DMS153 (cell line): ENCODE data around the gene WNT10A.

Experiments
- DNase-seq: peaks from one replicate; lab custom pipeline; 2025; lab: John Stamatoyannopoulos, UW

Gene WNT10A

DNA sequence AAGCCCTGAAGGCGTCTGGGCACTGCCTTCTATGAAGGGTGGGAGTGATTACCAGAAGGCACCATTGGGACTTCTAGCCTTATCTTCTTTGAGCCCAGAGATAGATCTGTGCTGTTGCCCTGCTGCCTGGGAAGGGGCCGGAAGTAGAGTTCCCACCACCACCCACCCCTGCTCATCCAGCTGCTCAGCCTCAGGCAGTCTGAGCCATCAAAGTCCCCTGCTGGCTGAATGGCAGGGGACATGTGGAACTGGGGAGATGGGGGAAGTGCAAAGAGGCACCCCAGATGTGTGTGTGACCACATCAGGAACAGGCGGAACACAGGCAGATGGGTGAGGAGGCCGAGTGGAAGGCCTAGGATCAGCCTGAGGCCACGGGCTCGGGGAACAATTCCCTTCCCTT is 3.3 kb upstream of the WNT10A start:
- DNase-seq, result no peak

DNA sequence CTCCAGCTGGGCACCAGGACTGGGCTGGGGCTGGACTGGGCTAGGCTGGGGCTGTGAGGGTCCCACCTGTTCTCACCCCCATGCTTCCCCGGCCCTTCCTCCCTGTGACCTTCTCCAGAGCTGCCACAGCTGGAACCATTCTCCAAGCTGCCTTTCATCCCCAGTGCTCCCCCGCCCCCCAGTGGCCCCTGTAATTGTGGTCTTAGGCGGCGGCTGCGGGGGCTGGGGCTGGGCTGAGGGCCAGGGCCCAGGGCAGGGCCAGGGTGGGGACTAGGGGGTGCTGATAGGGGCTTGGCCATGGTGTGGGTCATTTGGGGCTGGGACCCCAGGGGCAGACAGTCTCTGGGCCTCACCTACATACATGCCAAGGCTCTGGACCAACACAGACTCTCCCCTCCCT is 2.8 kb upstream of the WNT10A start:
- no peak for DNase-seq

DNA sequence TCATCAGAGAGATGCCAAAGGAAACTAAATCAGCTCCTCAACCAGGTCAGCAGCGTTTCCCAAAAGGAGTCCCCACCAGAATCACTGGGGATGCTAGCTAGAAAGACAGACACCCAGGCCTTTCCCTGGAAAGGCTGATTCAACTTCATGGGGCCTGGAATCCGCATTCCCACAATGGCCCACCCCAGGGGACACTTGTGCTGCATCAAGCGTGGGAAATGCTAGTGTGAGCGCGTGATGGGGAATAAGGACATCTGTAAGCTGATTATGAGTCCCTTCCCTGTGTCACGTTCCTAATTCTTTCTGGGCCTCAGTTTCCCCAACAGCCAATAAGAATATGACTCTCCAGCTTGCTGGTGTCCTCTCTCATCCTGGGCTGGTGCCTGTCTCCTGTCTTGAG is 2.2 kb upstream of the WNT10A start:
- no peak for DNase-seq

DNA sequence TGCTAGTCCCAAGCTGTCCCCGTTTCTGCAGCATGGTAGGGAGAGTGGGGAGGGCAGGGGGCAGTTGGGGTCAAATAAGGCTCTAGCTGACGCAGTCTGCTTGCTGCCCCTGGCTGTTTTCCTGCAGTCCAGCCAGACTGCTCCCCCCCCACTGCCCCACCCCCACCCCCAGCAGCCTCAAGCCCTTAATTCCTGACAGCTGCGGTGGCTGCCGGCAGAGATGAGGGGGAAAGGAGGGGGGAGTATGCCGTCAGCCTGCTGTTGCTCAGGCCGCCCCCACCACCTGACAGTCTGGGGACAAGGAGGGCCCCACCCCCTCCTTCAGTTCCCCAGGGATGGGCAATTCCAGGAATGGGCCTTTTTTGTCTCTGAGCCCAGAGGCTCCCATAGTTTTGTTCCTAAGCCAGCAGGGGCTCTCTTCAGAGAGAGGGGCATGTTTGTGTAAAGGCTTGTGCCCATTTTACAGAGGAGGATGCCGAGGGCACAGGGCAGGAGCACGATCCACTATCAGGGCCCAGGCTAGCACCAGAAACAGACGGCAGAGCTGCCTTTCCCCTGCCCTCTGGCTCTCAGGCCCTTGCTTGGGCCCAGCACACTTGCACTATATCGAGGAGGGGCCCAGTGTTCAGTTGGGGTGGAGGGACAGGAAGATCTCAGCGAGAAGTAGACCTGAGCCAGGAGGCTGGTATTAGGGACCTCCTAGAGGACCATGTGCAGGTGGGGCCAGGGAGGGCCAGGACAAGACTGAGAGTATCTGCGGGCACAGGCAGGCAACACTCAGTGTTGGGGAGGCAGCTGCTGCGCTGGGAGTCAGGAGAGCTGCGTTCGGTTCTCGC is 1.5 kb upstream of the WNT10A start:
- no peak for DNase-seq

DNA sequence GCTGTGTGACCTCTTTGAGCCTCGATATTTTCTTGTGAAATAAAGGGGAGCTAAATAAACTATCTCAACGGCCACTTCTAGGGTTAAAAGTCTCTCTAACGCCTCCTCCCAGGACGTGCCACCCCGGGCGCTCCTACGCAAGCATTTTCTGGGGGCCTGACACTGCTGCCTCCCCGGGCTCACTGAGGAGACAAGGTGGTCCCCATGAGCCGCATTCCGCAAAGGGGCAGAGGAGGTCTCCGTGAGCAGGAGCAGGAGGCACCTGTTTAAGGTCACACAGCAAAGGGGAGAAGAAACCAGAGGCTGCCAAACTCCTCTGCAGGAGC is 913 bp upstream of the WNT10A start:
- DNase-seq, result no peak

DNA sequence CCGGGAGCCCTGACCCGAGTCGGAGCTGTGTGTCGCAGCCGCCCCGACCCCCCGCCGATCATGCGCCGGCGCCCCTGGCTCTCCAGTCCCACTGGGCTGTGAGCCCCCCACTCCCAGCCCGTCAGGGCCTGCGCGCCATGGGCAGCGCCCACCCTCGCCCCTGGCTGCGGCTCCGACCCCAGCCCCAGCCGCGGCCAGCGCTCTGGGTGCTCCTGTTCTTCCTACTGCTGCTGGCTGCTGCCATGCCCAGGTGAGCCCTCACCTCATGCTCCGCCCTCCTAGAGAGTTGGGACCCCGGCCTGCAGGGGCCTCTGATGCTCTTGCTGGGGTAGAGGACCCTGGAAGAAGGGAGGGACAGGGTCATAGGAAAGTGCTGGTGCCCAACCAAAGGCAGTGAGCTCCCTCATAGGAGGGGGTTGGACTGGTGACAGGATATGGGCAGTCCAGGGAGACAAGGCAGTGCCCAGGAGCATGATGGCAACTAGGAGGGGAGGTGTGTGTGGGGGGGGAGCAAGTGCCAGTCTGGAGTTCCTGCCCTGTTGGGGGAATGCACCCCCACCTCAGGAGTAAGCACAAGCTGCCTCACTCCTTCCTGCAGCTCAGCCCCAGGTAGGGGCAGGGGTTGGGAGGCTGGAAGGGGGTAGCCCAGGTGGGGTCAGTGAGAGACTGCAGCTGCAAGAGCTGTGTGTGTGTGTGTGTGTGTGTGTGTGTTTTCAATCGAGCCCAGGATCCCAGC is 375 bp downstream of the WNT10A start:
- no peak for DNase-seq

DNA sequence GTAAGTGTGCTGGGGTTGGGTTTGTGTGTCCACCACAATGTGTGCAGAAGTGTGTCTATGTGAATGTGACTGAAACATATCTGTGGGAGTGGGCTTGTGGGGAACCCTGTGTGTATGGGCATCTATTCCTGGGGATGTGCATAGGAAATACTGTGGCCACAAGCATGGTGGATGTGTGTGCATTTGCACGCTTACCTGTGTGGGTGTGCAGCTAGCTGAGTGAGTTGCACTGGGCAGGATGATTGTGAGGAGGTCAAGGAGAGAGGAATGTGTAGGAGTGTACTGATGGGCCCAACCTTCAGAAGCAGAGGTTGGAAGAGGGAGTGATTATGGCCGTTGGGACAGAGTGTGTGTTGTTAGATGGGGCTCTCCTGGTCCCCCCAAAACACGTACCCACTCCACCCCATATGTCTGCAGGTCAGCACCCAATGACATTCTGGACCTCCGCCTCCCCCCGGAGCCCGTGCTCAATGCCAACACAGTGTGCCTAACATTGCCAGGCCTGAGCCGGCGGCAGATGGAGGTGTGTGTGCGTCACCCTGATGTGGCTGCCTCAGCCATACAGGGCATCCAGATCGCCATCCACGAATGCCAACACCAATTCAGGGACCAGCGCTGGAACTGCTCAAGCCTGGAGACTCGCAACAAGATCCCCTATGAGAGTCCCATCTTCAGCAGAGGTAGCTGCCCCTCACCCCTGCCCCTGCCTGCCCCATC is 1.2 kb downstream of the WNT10A start:
- no peak for DNase-seq

DNA sequence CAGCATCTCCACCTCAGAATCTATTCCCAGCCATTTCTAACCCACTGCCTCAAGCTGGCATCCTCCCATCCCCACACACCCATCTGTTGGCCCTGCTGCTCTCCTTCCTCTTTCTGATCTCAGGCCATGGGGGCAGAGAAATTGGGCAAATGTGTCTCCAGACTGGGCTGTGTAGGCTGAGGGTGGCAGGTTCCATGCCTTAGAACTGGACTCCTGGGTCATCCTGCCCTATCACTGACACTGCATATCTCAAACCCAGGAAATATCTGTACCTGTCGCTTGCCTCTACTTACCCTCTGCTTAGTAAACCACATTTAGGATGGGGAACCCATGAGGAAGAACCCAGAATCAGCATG is 1.8 kb downstream of the WNT10A start:
- no peak for DNase-seq

DNA sequence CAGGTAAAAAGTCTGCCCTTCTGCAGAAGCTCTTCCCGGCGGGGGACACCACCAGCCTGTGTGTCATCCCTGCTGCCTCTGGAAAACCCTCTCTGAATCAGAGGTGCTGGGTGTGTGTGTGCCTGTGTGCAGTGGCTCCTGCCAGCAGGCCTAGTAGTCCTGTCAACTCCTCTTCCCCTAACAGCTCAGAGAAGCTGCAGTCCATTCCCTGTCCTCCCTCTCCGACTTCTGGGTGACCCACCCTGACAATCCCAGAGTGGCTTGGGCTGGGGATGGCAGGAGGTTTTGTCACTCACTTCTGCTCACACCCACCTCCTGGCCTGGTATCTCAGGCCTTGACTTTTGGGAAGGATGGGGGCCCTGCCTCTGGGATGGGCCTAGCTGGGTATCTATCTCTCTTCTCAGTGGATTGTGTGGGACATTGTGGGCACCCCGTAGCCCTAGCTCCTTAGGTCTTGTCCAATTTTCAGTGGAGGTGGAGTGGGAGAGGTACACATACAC is 2.3 kb downstream of the WNT10A start:
- DNase-seq, result no peak

DNA sequence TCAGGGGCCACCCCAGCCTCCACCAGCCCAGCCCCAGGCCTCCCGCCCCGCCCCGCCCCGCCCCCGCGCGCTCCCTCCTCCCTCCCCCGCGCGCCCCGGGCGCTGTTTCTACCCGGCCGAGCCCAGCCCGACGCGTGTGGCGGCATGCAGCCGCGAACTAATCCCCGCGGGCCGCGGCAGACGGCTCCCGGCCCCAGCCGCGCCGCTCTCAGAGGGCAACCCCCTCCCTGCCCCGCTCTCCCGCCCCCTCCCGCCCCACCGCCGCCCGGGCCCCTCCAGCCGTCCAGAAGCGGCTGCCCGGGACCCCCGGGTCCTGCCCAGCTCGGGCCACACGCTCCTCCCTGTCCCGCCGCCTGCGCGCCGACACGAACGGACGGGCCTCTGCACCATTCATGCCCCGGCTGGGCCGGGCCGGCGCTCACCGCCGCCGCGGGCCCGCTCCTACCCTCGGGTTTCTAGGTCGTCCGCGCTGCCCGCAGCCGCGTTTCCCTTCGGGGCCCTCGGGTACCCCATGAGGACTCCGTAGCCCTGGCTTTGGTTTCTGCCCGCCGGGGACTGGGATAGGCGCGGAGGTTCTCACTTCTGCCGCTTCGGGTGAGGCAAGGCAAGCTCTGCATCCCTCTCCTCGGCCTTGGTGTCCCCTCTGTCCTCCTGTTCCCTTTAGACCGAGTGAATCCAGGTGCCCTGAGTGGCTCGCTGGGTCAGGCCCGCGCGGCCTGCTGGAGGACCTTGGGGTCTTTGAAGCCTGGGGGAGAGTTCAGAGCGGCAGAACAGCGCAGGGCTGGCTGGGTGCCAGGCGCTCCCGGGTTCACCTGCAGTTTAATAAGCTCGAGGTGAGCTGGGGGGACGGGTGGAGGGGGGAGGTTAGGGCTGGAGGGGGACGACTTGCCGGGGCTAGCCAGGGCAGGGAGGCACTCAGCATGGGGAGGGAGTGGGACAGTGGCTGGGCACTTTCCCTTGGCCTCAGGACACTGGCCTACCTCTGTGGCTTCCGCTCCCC is 3.1 kb downstream of the WNT10A start:
- DNase-seq, result no peak

DNA sequence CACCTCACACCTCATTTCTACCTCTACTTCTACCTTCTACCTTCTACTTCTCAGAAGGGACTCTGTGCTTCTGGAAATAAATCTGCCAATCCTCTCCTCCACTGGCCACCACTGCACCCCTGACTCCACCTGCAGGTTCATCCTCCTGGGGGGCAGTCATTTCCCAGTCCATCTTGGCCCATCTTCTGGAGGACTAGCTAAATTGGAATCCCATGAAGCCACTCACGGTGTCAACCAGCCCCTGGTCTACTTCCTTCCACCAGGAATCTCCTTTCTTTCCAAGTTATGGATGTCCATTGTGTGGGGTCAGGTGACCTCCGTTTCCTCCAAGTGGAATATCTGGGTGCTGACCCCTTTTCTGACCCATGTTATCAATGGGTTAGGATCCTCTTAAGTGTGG is 3.9 kb downstream of the WNT10A start:
- DNase-seq, result no peak

DNA sequence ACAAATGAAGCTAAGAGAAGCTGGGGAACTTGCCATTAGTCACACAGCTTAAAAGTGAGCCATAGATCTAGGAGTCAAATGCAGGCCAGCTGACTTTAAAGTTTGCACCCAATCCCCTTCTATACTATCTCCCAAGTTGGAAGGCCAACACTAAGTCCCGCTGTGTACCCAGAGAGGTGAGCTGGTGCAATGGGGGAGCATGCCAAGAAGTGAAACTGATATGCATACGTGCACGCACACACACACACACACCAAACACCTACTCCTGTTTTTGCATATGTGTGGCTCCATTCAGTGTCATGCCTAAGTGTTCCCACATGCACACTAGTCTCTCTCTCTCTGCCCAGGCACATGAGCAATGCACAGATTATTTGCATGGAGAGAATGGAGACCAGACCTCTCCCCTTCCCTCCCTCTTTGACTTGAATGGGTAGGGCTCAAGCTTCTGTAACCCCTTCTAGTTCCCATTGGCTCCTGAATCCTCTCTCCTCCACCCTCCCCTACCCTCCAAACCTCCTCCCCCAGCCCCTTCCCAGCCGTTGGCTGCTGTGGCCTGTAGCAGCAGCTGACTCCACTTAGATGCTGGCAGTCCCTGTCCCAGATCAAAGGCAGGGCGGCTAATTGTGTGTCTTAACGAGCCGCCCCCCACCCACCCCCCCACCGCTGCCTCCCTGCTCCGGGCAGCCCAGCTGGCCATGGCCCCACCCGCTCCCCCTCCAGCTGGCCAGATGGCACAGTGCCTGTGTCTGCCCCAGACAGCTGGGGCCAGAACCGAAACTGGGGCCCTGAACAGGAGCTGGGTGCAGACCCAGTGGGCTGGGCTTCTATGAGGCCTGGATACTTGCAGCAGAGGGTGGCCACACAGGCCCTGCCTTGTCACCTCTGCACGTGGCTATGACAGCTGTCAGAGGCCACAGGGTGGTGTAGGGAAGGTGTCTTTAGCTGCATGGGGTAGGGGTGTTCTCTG is 5.6 kb downstream of the WNT10A start:
- no peak for DNase-seq

DNA sequence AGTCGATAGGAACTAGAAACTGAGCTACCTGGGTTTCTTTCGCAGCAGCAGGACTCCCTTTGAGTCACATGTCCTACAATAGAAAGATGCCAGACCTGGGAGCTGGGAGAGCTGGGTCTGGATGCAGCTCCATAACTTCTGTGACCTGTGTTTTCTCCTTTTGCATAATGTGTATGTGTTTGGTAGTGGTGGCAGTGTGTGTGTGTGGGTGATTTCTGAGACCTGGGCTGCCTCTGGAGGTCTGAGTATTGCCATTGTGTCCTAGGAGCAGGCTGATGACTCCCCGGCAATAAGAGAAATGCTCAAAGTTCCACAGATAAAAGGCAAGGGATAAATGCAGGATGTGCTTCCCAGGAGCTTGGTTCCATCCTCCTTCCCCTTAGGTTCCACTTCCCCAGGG is 6.4 kb downstream of the WNT10A start:
- DNase-seq, result no peak

DNA sequence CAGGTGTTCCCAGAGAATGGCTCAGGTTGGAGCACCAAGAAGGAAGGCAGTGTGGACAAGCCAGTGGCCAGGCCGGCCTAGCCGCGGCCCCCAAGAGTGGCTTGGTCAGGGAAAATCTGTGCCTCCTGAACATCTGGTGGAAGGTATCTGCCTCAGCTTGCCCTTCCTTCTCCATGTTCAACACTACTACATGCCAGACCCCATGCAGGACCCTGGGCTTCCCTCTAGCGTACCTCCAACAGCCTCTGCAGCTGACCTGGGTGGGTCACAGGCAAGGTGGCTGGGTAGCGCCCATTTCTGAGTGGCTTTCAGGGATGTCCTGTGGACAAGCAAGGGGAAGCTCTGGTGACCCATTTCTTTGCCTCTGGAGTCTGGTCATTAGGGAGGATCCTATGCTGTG is 7.7 kb downstream of the WNT10A start:
- DNase-seq, result no peak

DNA sequence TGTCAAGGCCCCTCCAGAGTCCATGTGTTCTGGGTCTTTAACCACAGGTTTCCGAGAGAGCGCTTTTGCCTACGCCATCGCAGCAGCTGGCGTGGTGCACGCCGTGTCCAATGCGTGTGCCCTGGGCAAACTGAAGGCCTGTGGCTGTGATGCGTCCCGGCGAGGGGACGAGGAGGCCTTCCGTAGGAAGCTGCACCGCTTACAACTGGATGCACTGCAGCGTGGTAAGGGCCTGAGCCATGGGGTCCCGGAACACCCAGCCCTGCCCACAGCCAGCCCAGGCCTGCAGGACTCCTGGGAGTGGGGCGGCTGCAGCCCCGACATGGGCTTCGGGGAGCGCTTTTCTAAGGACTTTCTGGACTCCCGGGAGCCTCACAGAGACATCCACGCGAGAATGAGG is 9.3 kb downstream of the WNT10A start:
- no peak for DNase-seq

DNA sequence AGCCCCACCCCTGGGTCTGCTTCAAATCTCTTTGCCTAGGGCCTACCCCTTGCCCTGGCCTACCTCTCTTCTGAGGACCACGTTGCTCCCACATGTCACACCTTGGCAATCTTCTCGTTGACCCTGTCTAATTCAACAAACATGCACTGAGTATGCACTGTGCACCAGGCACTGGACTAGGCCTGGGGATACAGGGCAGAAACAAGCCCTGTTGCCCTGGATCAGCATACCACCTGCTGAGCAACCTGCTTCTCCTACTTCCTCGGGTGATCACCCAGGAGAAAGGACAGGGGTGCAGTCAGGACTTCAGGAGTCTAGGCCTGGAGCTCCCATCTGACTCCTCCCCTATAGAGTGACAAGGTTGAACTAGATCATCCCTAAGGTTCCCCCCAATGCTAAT is 9.7 kb downstream of the WNT10A start:
- no peak for DNase-seq

DNA sequence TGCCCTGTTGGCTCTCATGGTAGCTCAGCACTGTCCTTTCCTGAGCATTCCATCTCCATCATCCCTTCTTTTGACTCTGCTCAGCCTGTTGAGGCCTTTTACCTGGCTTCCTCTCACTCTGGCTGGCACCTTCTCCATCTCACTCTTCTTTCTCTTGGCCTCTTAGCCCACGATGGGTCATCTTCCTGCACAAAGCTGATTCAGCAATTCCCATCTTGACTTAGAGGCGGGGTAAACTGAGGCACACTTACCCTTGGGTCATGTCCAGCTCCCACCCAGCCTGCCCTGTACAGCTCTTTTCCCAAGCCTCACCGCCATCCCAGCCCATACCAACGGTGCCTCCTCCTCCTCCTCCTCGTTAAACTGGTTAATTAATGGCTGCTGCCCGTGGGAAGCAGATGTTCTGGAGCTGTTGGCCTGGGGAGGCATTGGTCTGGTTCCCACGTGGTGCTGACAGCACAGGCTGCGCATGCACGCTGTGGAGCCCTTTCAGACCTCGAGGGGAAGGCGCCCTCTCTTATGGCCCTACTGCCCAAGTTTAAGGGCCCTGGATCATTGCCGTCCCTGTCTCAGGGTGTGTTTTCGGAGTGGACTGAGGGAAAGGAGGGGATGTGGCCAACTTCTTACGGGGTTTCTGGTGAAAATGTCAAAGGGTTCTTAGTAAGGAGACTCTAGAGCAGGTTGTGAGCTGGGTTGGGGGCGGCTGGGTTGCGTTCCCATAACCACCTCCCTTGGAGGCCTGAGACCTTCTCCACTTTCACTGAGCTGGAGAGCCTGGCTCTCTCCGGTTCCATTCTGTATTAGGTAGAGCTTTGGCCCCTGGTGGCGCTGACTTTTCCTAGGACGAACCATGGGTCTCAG is 10.9 kb downstream of the WNT10A start:
- no peak for DNase-seq

DNA sequence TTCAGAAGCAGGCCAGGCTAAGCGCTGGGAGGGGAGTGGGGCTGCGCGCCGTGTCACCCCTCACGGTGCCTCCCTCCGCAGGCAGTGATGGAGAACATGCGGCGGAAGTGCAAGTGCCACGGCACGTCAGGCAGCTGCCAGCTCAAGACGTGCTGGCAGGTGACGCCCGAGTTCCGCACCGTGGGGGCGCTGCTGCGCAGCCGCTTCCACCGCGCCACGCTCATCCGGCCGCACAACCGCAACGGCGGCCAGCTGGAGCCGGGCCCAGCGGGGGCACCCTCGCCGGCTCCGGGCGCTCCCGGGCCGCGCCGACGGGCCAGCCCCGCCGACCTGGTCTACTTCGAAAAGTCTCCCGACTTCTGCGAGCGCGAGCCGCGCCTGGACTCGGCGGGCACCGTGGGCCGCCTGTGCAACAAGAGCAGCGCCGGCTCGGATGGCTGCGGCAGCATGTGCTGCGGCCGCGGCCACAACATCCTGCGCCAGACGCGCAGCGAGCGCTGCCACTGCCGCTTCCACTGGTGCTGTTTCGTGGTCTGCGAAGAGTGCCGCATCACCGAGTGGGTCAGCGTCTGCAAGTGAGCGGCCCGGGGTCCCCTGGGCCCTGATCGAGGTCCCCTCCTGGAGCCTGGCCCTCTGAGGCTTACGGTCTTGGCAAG is 12.2 kb downstream of the WNT10A start:
- peak; percentile 55 for DNase-seq
